Neural cell (in vitro differentiated cells): ENCODE data around the gene BFSP1. TPM values are rescaled to one million over a fixed set of nuclear protein-coding genes. Genes with fewer than 3 reads are reported as not detected.

ENCODE experiments used
- H2AFZ ChIP-seq: fragments of 200-600, 300-800 bp; sonication (generic), shearing (Covaris generic); 2 replicates; pipeline ENCODE4 v1.6.0; 2014; ENCODE audit warnings: low read depth, mild to moderate bottlenecking, antibody characterized with exemption, low read length, moderate library complexity
- H3F3A ChIP-seq: fragments of 200-600 bp; shearing (Covaris generic); 2 replicates; pipeline ENCODE4 v1.6.1; 2016; ENCODE audit warnings: mild to moderate bottlenecking, moderate library complexity, mixed read lengths, antibody characterized with exemption, low read length; ENCODE audit not compliant: insufficient read depth, poor library complexity, severe bottlenecking
- H3K27ac ChIP-seq: fragments of 200-600, 300-800 bp; sonication (generic), shearing (Covaris generic); 2 replicates; pipeline ENCODE4 v1.5.1; 2014; ENCODE audit warnings: mild to moderate bottlenecking, low read length, moderate library complexity
- H3K27me3 ChIP-seq: fragments of 300-800, 200-600 bp; sonication (generic), shearing (Covaris generic); 2 replicates; pipeline ENCODE4 v1.6.0; 2014; ENCODE audit warnings: mild to moderate bottlenecking, low read depth, low read length, moderate library complexity; ENCODE audit not compliant: insufficient read depth
- H3K36me3 ChIP-seq: fragments of 300-800, 200-600 bp; sonication (generic), shearing (Covaris generic); 2 replicates; pipeline ENCODE4 v1.5.1; 2014; ENCODE audit warnings: mild to moderate bottlenecking, antibody characterized with exemption, low read length, moderate library complexity; ENCODE audit not compliant: insufficient read depth
- H3K4me2 ChIP-seq: fragments of 300-800, 200-600 bp; sonication (generic), shearing (Covaris generic); 2 replicates; pipeline ENCODE4 v1.6.0; 2014; ENCODE audit warnings: mild to moderate bottlenecking, low read length
- H3K4me3 ChIP-seq: fragments of 300-800, 200-600 bp; sonication (generic), shearing (Covaris generic); 2 replicates; pipeline ENCODE4 v1.5.1; 2014; ENCODE audit warnings: mild to moderate bottlenecking, low read length, moderate library complexity
- H3K79me2 ChIP-seq: fragments of 200-600 bp; shearing (Covaris generic); replicated peaks from 2 replicates; pipeline ENCODE4 v1.6.0; 2014; ENCODE audit warnings: mild to moderate bottlenecking, low read length, moderate library complexity; ENCODE audit not compliant: insufficient read depth
- H3K9ac ChIP-seq: fragments of 300-800, 200-600 bp; sonication (generic), shearing (Covaris generic); 2 replicates; pipeline ENCODE4 v1.6.1; 2016; ENCODE audit warnings: mild to moderate bottlenecking, low read length, mixed read lengths
- H3K9me2 ChIP-seq: fragments of 200-600 bp; shearing (Covaris generic); 2 replicates; pipeline ENCODE4 v1.6.1; 2016; ENCODE audit warnings: mild to moderate bottlenecking, low read length, mixed read lengths; ENCODE audit not compliant: insufficient read depth
- H3K9me3 ChIP-seq: fragments of 200-600, 300-800 bp; sonication (generic), shearing (Covaris generic); 2 replicates; pipeline ENCODE4 v1.6.1; 2016; ENCODE audit warnings: mild to moderate bottlenecking, mixed run types, low read length, moderate library complexity, mixed read lengths
- H4K20me1 ChIP-seq: fragments of 200-600 bp; shearing (Covaris generic); 2 replicates; pipeline ENCODE4 v1.6.1; 2016; ENCODE audit warnings: mild to moderate bottlenecking, mixed run types; ENCODE audit not compliant: insufficient read depth
- EP300 ChIP-seq: fragments of 450-650 bp; conservative IDR thresholded peaks from 2 replicates; pipeline ENCODE4 v1.6.1; 2014; ENCODE audit warnings: antibody characterized with exemption, mild to moderate bottlenecking, moderate library complexity; ENCODE audit not compliant: poor library complexity, severe bottlenecking
- EZH2 ChIP-seq: fragments of 200-600, 300-800 bp; shearing (Covaris generic), sonication (generic); IDR thresholded peaks from 2 replicates; pipeline ENCODE4 v1.6.1; 2014; ENCODE audit warnings: antibody characterized with exemption, low read length, borderline replicate concordance, mild to moderate bottlenecking; ENCODE audit not compliant: insufficient read depth, poor library complexity, severe bottlenecking
- POLR2AphosphoS5 ChIP-seq: IDR thresholded peaks from 2 replicates; pipeline ENCODE4 v1.6.1; 2012
- RAD21 ChIP-seq: fragments of 450-650 bp; conservative IDR thresholded peaks from 2 replicates; pipeline ENCODE4 v1.6.1; 2014; ENCODE audit warnings: antibody characterized with exemption, mild to moderate bottlenecking, moderate library complexity
- SMC3 ChIP-seq: fragments of 450-650 bp; conservative IDR thresholded peaks from 2 replicates; pipeline ENCODE4 v1.6.1; 2014; ENCODE audit warnings: antibody characterized with exemption, mild to moderate bottlenecking, moderate library complexity; ENCODE audit not compliant: poor library complexity
- polyA plus RNA-seq: library from polyadenylated mRNA; depleted of rRNA; stranded (reverse); fragments of >200 nt; gene quantifications from 2 replicates; pipeline ENCODE4 v1.2.3, GENCODE V29; 2014
- TF ChIP-seq, protein P1 (sequence below): IDR thresholded peaks from 2 replicates; pipeline ENCODE4 v1.6.1; 2012; ENCODE audit warnings: borderline replicate concordance

The BFSP1 gene
- polyA plus RNA-seq, 1 donor from 2014 or later, result 1.3 TPM

- no peak overlapping the region for H3K4me2 ChIP-seq
- H3K9me3 ChIP-seq, result no peaks in the 10 kb centered on the region
- no peaks in the 10 kb centered on the region for H3K79me2 ChIP-seq
- H2AFZ ChIP-seq, result no peak overlapping the region
- H3K9ac ChIP-seq, result no peak overlapping the region
- no peaks in the 10 kb centered on the region for H4K20me1 ChIP-seq
- no peaks in the 10 kb centered on the region for H3K27me3 ChIP-seq
- no peaks in the 10 kb centered on the region for H3F3A ChIP-seq
- no peaks in the 10 kb centered on the region for H3K36me3 ChIP-seq
- no peak overlapping the region for H3K27ac ChIP-seq
- no peaks in the 10 kb centered on the region for H3K9me2 ChIP-seq
- TF ChIP-seq, protein P1, sequence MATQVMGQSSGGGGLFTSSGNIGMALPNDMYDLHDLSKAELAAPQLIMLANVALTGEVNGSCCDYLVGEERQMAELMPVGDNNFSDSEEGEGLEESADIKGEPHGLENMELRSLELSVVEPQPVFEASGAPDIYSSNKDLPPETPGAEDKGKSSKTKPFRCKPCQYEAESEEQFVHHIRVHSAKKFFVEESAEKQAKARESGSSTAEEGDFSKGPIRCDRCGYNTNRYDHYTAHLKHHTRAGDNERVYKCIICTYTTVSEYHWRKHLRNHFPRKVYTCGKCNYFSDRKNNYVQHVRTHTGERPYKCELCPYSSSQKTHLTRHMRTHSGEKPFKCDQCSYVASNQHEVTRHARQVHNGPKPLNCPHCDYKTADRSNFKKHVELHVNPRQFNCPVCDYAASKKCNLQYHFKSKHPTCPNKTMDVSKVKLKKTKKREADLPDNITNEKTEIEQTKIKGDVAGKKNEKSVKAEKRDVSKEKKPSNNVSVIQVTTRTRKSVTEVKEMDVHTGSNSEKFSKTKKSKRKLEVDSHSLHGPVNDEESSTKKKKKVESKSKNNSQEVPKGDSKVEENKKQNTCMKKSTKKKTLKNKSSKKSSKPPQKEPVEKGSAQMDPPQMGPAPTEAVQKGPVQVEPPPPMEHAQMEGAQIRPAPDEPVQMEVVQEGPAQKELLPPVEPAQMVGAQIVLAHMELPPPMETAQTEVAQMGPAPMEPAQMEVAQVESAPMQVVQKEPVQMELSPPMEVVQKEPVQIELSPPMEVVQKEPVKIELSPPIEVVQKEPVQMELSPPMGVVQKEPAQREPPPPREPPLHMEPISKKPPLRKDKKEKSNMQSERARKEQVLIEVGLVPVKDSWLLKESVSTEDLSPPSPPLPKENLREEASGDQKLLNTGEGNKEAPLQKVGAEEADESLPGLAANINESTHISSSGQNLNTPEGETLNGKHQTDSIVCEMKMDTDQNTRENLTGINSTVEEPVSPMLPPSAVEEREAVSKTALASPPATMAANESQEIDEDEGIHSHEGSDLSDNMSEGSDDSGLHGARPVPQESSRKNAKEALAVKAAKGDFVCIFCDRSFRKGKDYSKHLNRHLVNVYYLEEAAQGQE, result no peak
- TF ChIP-seq POLR2AphosphoS5, result no peak
- no peak for TF ChIP-seq SMC3
- no peak for TF ChIP-seq RAD21
- no peak overlapping the region for H3K4me3 ChIP-seq
Observed at GRCh38 chr20:17562804-17563305, 31.7 kb upstream of the BFSP1 start.

GRCh38 chr20:17560344-17561074 lies 29.3 kb upstream of the BFSP1 start:
- Histone ChIP-seq H3K79me2 (no peaks in the 10 kb centered on the region), H3K4me2 (no peak overlapping the region), H3K27me3 (no peaks in the 10 kb centered on the region), H3K9ac (no peak overlapping the region), H3K27ac (no peak overlapping the region), H3K9me3 (no peaks in the 10 kb centered on the region), H3K4me3 (no peak overlapping the region), H3K9me2 (no peaks in the 10 kb centered on the region), H2AFZ (no peak overlapping the region), H4K20me1 (no peaks in the 10 kb centered on the region), H3K36me3 (no peaks in the 10 kb centered on the region), H3F3A (no peaks in the 10 kb centered on the region)
- TF ChIP-seq EZH2 (no peak), EP300 (no peak), RAD21 (no peak)
- TF ChIP-seq, protein P1, result no peak
